ENCODE results near the gene SLC35F4. TPM values are rescaled to one million over a fixed set of nuclear protein-coding genes. Genes with fewer than 3 reads are reported as not detected.

The SLC35F4 gene
- total and polyA plus RNA-seq, 2 donors (not counting 1 experiment from before 2014, with no cell fraction given), result not detected

DNA sequence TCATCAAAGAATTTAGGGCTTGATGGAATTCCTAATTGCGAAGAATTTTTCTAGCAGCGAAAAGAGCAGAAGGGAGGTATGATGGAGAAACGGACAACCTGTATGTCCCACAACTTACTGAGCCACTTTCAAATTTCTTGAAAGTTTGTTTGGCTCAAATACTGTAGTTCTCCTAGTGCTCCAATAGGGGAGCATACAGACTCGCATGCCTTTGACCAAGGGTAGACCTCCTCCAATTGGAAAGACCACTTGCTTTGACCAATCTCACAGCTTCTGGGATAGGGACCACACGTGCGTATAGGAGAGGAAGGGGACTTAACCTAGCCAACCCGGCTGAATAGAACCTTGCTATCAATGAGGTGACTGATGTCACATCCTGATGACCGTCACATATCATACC, 28.6 kb downstream of the SLC35F4 start:
- Histone ChIP-seq H3K27me3 (replicated peaks in 1 of 4; ENCODE audit: control extremely low read depth in 1 of 4, control insufficient read depth in 3 of 4, insufficient read depth in 4 of 4, low read length in 3 of 4) (no peaks in the 10 kb centered on the region), H3K79me2 (ENCODE audit: control insufficient read depth, insufficient read depth, low read length) (no peaks in the 10 kb centered on the region), H3K4me2 (replicated peaks; ENCODE audit: low read depth, low read length, poor library complexity, severe bottlenecking) (no peak overlapping the region), H3K27ac (ENCODE audit: low read length in 2 of 2) (no peak overlapping the region), H4K20me1 (ENCODE audit: control insufficient read depth, insufficient read depth, low read length, poor library complexity, severe bottlenecking) (no peaks in the 10 kb centered on the region), H2AFZ (ENCODE audit: insufficient read depth, low read depth, low read length, poor library complexity, severe bottlenecking) (no peak overlapping the region), H3K9ac (ENCODE audit: low read length) (no peak overlapping the region), H3K4me1 (ENCODE audit: control insufficient read depth in 2 of 2, insufficient read depth in 2 of 2, low read length in 2 of 2) (no peaks in the 10 kb centered on the region), H3K4me3 (ENCODE audit: control extremely low read depth in 1 of 5, extremely low read depth in 1 of 5, insufficient read depth in 1 of 5, low read depth in 2 of 5, low read length in 4 of 5) (no peak overlapping the region), H3K36me3 (replicated peaks in 1 of 2; ENCODE audit: control extremely low read depth in 1 of 2, control insufficient read depth in 1 of 2, extremely low read depth in 1 of 2, insufficient read depth in 2 of 2, low read length in 1 of 2) (no peaks in the 10 kb centered on the region), H3K9me3 (ENCODE audit: control extremely low read depth in 1 of 3, control insufficient read depth in 2 of 3, insufficient read depth in 1 of 3, low read length in 2 of 3) (no peaks in the 10 kb centered on the region)
- POLR2A ChIA-PET, result no interaction called here
- Mint-ChIP-seq H3K4me3 (no peak overlapping the region), H3K27me3 (peaks cover 3% of the 10 kb centered on the region), H3K4me1 (no peaks in the 10 kb centered on the region), H3K9me3 (ENCODE audit: insufficient read depth) (no peaks in the 10 kb centered on the region), H3K27ac (no peak overlapping the region)
- CTCF ChIA-PET, result no interaction called here
- TF ChIP-seq, protein P1, sequence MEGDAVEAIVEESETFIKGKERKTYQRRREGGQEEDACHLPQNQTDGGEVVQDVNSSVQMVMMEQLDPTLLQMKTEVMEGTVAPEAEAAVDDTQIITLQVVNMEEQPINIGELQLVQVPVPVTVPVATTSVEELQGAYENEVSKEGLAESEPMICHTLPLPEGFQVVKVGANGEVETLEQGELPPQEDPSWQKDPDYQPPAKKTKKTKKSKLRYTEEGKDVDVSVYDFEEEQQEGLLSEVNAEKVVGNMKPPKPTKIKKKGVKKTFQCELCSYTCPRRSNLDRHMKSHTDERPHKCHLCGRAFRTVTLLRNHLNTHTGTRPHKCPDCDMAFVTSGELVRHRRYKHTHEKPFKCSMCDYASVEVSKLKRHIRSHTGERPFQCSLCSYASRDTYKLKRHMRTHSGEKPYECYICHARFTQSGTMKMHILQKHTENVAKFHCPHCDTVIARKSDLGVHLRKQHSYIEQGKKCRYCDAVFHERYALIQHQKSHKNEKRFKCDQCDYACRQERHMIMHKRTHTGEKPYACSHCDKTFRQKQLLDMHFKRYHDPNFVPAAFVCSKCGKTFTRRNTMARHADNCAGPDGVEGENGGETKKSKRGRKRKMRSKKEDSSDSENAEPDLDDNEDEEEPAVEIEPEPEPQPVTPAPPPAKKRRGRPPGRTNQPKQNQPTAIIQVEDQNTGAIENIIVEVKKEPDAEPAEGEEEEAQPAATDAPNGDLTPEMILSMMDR (IDR thresholded peaks at IDR 0.05), result no peak
- no peak for TF ChIP-seq EZH2 (IDR thresholded peaks at IDR 0.05; ENCODE audit: borderline replicate concordance, insufficient read depth, low read depth, low read length, poor library complexity, severe bottlenecking)
- intact Hi-C loops (cut with micrococcal nuclease), result no loop called here
- WGBS (ENCODE audit: insufficient coverage), result 92% methylated on average over 4 of the region's 8 CpGs
- ATAC-seq (ENCODE audit: low read depth), result no peak
- no peak for DNase-seq

DNA sequence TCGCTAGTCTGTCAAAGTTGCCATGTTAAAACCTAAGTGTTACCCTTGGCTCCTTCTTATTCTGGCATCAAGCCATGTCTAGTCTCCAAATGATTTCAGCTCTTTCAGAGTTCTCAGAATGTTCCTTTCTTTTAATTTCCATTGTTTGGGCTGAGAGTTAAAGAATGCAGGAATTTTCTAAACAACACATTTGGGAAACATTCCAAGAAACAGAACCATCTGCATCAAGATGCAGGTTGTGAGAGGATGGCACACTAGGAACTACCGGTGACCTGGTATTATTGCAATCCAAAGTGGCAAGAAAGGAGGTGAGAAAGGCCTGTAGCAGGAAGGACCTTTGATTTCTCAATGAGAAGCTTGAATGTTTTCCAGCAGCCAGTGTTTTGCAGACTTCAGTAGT, 30.1 kb downstream of the SLC35F4 start:
- Histone ChIP-seq H3K79me2 (ENCODE audit: control insufficient read depth, insufficient read depth, low read length) (no peaks in the 10 kb centered on the region), H3K4me1 (ENCODE audit: control insufficient read depth in 2 of 2, insufficient read depth in 2 of 2, low read length in 2 of 2) (no peaks in the 10 kb centered on the region), H2AFZ (ENCODE audit: insufficient read depth, low read depth, low read length, poor library complexity, severe bottlenecking) (no peak overlapping the region), H3K27ac (ENCODE audit: low read length in 2 of 2) (no peak overlapping the region), H3K4me3 (ENCODE audit: control extremely low read depth in 1 of 5, extremely low read depth in 1 of 5, insufficient read depth in 1 of 5, low read depth in 2 of 5, low read length in 4 of 5) (no peak overlapping the region), H3K36me3 (replicated peaks in 1 of 2; ENCODE audit: control extremely low read depth in 1 of 2, control insufficient read depth in 1 of 2, extremely low read depth in 1 of 2, insufficient read depth in 2 of 2, low read length in 1 of 2) (no peaks in the 10 kb centered on the region), H3K4me2 (replicated peaks; ENCODE audit: low read depth, low read length, poor library complexity, severe bottlenecking) (no peak overlapping the region), H3K9me3 (ENCODE audit: control extremely low read depth in 1 of 3, control insufficient read depth in 2 of 3, insufficient read depth in 1 of 3, low read length in 2 of 3) (no peaks in the 10 kb centered on the region), H3K9ac (ENCODE audit: low read length) (no peak overlapping the region), H4K20me1 (ENCODE audit: control insufficient read depth, insufficient read depth, low read length, poor library complexity, severe bottlenecking) (no peaks in the 10 kb centered on the region), H3K27me3 (replicated peaks in 1 of 4; ENCODE audit: control extremely low read depth in 1 of 4, control insufficient read depth in 3 of 4, insufficient read depth in 4 of 4, low read length in 3 of 4) (no peaks in the 10 kb centered on the region)
- Mint-ChIP-seq H3K9me3 (ENCODE audit: insufficient read depth) (no peaks in the 10 kb centered on the region), H3K4me1 (no peaks in the 10 kb centered on the region), H3K4me3 (no peak overlapping the region), H3K27ac (no peak overlapping the region), H3K27me3 (peaks cover 3% of the 10 kb centered on the region)
- 88% methylated on average over 1 of the region's 2 CpGs for WGBS (ENCODE audit: insufficient coverage)
- ChIA-PET POLR2A (no interaction called here), CTCF (no interaction called here)
- ATAC-seq (ENCODE audit: low read depth) (no peak), DNase-seq (no peak)
- TF ChIP-seq, protein P1 (IDR thresholded peaks at IDR 0.05), result no peak
- no peak for TF ChIP-seq EZH2 (IDR thresholded peaks at IDR 0.05; ENCODE audit: borderline replicate concordance, insufficient read depth, low read depth, low read length, poor library complexity, severe bottlenecking)
- intact Hi-C loops (cut with micrococcal nuclease), result no loop called here
